ENCODE data around the gene CADPS2.

GRCh38 chr7:122764902-122765301, 121.4 kb downstream of the CADPS2 start:
- TF ChIP-seq, protein P1, sequence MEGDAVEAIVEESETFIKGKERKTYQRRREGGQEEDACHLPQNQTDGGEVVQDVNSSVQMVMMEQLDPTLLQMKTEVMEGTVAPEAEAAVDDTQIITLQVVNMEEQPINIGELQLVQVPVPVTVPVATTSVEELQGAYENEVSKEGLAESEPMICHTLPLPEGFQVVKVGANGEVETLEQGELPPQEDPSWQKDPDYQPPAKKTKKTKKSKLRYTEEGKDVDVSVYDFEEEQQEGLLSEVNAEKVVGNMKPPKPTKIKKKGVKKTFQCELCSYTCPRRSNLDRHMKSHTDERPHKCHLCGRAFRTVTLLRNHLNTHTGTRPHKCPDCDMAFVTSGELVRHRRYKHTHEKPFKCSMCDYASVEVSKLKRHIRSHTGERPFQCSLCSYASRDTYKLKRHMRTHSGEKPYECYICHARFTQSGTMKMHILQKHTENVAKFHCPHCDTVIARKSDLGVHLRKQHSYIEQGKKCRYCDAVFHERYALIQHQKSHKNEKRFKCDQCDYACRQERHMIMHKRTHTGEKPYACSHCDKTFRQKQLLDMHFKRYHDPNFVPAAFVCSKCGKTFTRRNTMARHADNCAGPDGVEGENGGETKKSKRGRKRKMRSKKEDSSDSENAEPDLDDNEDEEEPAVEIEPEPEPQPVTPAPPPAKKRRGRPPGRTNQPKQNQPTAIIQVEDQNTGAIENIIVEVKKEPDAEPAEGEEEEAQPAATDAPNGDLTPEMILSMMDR (IDR thresholded peaks at IDR 0.05) = no peak
- TF ChIP-seq EZH2phosphoT487 (IDR thresholded peaks at IDR 0.05) = no peak
- TF ChIP-seq EZH2 (IDR thresholded peaks at IDR 0.05) = no peak

Measured in neural progenitor cell (in vitro differentiated cells).